HFFc6 (cell line): ENCODE data around the gene USP21. TPM values are rescaled to one million over a fixed set of nuclear protein-coding genes. Genes with fewer than 3 reads are reported as not detected.

Source experiments
- DNase-seq: peaks from one replicate; pipeline ENCODE4 v3.0.0-alpha.2; 2018
- H3K27ac Mint-ChIP-seq: 2 replicates; pipeline ENCODE4 v1.8.0; 2020; ENCODE audit warnings: mild to moderate bottlenecking, mixed read lengths
- H3K27me3 Mint-ChIP-seq: 2 replicates; pipeline ENCODE4 v1.8.0; 2021; ENCODE audit warnings: mild to moderate bottlenecking, moderate library complexity, mixed read lengths; ENCODE audit not compliant: insufficient read depth
- H3K36me3 Mint-ChIP-seq: 2 replicates; pipeline ENCODE4 v1.8.0; 2021; ENCODE audit warnings: low read depth, mixed read lengths
- H3K4me1 Mint-ChIP-seq: 2 replicates; pipeline ENCODE4 v1.8.0; 2020; ENCODE audit warnings: low read depth, mixed read lengths
- H3K4me3 Mint-ChIP-seq: 2 replicates; pipeline ENCODE4 v1.8.0; 2020; ENCODE audit warnings: mild to moderate bottlenecking, moderate library complexity, mixed read lengths
- H3K9me3 Mint-ChIP-seq: 2 replicates; pipeline ENCODE4 v1.8.0; 2020; ENCODE audit warnings: mild to moderate bottlenecking, mixed read lengths
- CTCF ChIP-seq: fragments of 200-600 bp; sonication (generic); IDR thresholded peaks from 2 replicates; pipeline ENCODE4 v1.5.0; 2021; ENCODE audit warnings: antibody characterized with exemption, mild to moderate bottlenecking
- total RNA-seq, 6 experiments: library from RNA; stranded (reverse); fragmentation: NEBNext Ultra II Directional; extraction: Animal tissue kit (Norgen Biotek cat#: 25700); gene quantifications; 2 replicates in 1 of 6; 3 replicates in 5 of 6; pipeline ENCODE4 v1.2.3, GENCODE V29; 2021

The USP21 gene
- total RNA-seq, 6 experiments from 2014 or later = 16.6 to 18.9 (median 17.2) TPM

DNA sequence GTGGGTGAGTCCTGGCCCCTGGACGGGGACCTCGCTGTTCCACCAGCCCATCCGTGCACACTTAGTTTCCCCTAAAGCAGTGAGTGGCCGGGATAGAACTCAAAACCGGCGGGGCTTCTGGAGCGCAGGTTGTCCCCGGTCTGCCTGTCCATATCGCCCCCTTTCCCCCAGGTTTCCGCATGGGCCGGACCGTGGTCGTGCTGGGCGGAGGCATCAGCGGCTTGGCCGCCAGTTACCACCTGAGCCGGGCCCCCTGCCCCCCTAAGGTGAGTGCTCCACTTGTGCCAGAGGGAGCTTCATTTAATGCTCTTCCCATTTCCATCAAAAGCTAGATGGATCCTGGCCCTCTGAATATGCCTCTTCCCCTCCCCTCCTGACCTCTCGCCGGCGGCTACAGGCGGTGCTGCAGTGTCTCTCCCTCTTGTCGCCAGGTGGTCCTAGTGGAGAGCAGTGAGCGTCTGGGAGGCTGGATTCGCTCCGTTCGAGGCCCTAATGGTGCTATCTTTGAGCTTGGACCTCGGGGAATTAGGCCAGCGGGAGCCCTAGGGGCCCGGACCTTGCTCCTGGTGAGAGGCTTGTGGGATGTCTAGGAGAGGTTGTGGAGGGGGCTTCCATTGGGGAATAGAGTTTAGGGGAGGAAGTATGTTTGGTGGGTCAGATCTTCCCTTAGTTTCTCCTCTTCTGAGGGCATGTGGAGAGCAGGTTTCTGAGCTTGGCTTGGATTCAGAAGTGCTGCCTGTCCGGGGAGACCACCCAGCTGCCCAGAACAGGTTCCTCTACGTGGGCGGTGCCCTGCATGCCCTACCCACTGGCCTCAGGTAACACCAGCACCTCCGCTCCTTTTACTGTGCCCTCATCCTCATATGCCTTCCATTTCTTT lies 7.6 kb downstream of the USP21 start:
- Mint-ChIP-seq H3K27me3 (no peaks in the 10 kb centered on the region; the same call in none of the 2 replicates), H3K36me3 (peaks cover 5% of the 10 kb centered on the region; the same call in 1 of the 2 replicates), H3K27ac (peak overlapping the region; percentile 100), H3K4me1 (peaks cover 25% of the 10 kb centered on the region), H3K9me3 (no peaks in the 10 kb centered on the region), H3K4me3 (peak overlapping the region; percentile 94)
- peak; percentile 20 for DNase-seq
- no peak for TF ChIP-seq CTCF

GRCh38 chr1:161168906-161169305 lies 9.6 kb downstream of the USP21 start:
- Mint-ChIP-seq H3K36me3 (peaks cover 15% of the 10 kb centered on the region), H3K4me1 (peaks cover 44% of the 10 kb centered on the region), H3K27me3 (no peaks in the 10 kb centered on the region; the same call in none of the 2 replicates), H3K4me3 (no peak overlapping the region), H3K27ac (no peak overlapping the region), H3K9me3 (no peaks in the 10 kb centered on the region)
- TF ChIP-seq CTCF = no peak
- DNase-seq = no peak

- Mint-ChIP-seq H3K4me1 (peaks cover 44% of the 10 kb centered on the region), H3K4me3 (no peak overlapping the region), H3K27ac (peak overlapping the region; percentile 61; the same call in 1 of the 2 replicates), H3K36me3 (peaks cover 30% of the 10 kb centered on the region), H3K27me3 (no peaks in the 10 kb centered on the region; the same call in none of the 2 replicates), H3K9me3 (no peaks in the 10 kb centered on the region; the same call in 1 of the 2 replicates)
- TF ChIP-seq CTCF = peak; percentile 66
- no peak for DNase-seq
These were observed 11.9 kb downstream of the USP21 start for GRCh38 chr1:161171191-161171590.

- H3K36me3 Mint-ChIP-seq = peaks cover 30% of the 10 kb centered on the region
- peak overlapping the region; percentile 74 for H3K27ac Mint-ChIP-seq
- peaks cover 3% of the 10 kb centered on the region for H3K27me3 Mint-ChIP-seq
- H3K4me1 Mint-ChIP-seq = peaks cover 49% of the 10 kb centered on the region
- DNase-seq = no peak
- TF ChIP-seq CTCF = no peak
- no peak overlapping the region for H3K4me3 Mint-ChIP-seq
- no peaks in the 10 kb centered on the region; the same call in 1 of the 2 replicates for H3K9me3 Mint-ChIP-seq
These were observed 12.4 kb downstream of the USP21 start for GRCh38 chr1:161171696-161172095.

DNA sequence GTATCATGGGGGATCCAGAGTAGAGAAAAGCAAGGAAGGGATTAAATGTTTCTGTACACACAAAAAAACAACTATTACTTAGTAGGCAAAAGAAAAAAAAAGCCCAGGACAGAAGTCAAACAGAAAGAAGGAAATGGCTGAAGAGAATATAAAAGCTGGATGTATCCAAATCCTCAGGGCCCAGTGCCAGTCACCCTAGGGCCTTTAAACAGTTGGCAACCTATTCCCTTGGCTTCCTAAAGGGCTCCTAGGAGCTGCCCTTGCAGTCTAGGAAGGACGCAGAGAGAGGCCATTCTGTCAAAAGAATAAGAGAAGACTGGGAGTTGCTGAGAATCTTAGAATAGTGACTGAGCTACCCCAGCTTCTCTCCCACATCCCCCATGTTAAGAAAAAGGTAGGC lies 13.0 kb downstream of the USP21 start:
- H3K4me1 Mint-ChIP-seq = peaks cover 45% of the 10 kb centered on the region
- no peaks in the 10 kb centered on the region; the same call in 1 of the 2 replicates for H3K9me3 Mint-ChIP-seq
- peaks cover 30% of the 10 kb centered on the region for H3K36me3 Mint-ChIP-seq
- peak overlapping the region; percentile 29 for H3K4me3 Mint-ChIP-seq
- DNase-seq = no peak
- peak overlapping the region; percentile 74 for H3K27ac Mint-ChIP-seq
- TF ChIP-seq CTCF = no peak
- peaks cover 3% of the 10 kb centered on the region for H3K27me3 Mint-ChIP-seq
